HFFc6 (cell line): ENCODE results near the gene RNF175. TPM values are rescaled to one million over a fixed set of nuclear protein-coding genes. Genes with fewer than 3 reads are reported as not detected.

Source experiments
- DNase-seq: peaks from one replicate; pipeline ENCODE4 v3.0.0-alpha.2; 2018
- H3K27ac Mint-ChIP-seq: 2 replicates; pipeline ENCODE4 v1.8.0; 2020; ENCODE audit warnings: mild to moderate bottlenecking, mixed read lengths
- H3K27me3 Mint-ChIP-seq: 2 replicates; pipeline ENCODE4 v1.8.0; 2021; ENCODE audit warnings: mild to moderate bottlenecking, moderate library complexity, mixed read lengths; ENCODE audit not compliant: insufficient read depth
- H3K36me3 Mint-ChIP-seq: 2 replicates; pipeline ENCODE4 v1.8.0; 2021; ENCODE audit warnings: low read depth, mixed read lengths
- H3K4me1 Mint-ChIP-seq: 2 replicates; pipeline ENCODE4 v1.8.0; 2020; ENCODE audit warnings: low read depth, mixed read lengths
- H3K4me3 Mint-ChIP-seq: 2 replicates; pipeline ENCODE4 v1.8.0; 2020; ENCODE audit warnings: mild to moderate bottlenecking, moderate library complexity, mixed read lengths
- H3K9me3 Mint-ChIP-seq: 2 replicates; pipeline ENCODE4 v1.8.0; 2020; ENCODE audit warnings: mild to moderate bottlenecking, mixed read lengths
- total RNA-seq, 6 experiments: library from RNA; stranded (reverse); fragmentation: NEBNext Ultra II Directional; extraction: Animal tissue kit (Norgen Biotek cat#: 25700); gene quantifications; 2 replicates in 1 of 6; 3 replicates in 5 of 6; pipeline ENCODE4 v1.2.3, GENCODE V29; 2021
- TF ChIP-seq, protein P1 (sequence below): fragments of 200-600 bp; sonication (generic); IDR thresholded peaks from 2 replicates; pipeline ENCODE4 v1.5.0; 2021; ENCODE audit warnings: antibody characterized with exemption, mild to moderate bottlenecking

Gene RNF175
- total RNA-seq, 6 experiments from 2014 or later = not detected

DNA sequence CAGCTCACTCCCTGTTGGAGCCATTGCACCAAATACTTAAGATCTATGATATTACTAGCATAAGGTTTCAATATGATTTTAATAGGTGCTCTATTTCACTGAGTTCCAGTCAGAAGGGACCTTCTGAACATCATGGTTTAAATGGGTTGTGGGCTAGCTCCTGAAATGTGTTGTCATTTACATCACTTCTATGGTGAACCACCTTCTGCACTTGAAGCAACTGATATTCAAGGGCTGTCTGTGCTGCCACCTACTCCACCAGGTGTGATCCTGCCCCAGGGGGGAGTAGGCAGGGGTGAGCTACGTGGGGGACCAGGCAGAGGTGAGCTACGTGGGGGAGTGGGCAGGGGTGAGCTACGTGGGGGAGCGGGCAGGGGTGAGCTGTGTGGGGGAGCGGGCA is 35.2 kb downstream of the RNF175 start:
- Mint-ChIP-seq H3K4me3 (no peak overlapping the region), H3K27ac (no peak overlapping the region)

GRCh38 chr4:153722036-153722435 is 37.8 kb downstream of the RNF175 start:
- H3K9me3 Mint-ChIP-seq = no peaks in the 10 kb centered on the region
- TF ChIP-seq, protein P1, sequence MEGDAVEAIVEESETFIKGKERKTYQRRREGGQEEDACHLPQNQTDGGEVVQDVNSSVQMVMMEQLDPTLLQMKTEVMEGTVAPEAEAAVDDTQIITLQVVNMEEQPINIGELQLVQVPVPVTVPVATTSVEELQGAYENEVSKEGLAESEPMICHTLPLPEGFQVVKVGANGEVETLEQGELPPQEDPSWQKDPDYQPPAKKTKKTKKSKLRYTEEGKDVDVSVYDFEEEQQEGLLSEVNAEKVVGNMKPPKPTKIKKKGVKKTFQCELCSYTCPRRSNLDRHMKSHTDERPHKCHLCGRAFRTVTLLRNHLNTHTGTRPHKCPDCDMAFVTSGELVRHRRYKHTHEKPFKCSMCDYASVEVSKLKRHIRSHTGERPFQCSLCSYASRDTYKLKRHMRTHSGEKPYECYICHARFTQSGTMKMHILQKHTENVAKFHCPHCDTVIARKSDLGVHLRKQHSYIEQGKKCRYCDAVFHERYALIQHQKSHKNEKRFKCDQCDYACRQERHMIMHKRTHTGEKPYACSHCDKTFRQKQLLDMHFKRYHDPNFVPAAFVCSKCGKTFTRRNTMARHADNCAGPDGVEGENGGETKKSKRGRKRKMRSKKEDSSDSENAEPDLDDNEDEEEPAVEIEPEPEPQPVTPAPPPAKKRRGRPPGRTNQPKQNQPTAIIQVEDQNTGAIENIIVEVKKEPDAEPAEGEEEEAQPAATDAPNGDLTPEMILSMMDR = no peak
- DNase-seq = no peak
- H3K4me3 Mint-ChIP-seq = no peak overlapping the region
- peaks cover 4% of the 10 kb centered on the region; the same call in 1 of the 2 replicates for H3K27me3 Mint-ChIP-seq
- H3K27ac Mint-ChIP-seq = no peak overlapping the region
- no peaks in the 10 kb centered on the region for H3K4me1 Mint-ChIP-seq
- H3K36me3 Mint-ChIP-seq = no peaks in the 10 kb centered on the region

More for the DNA sequence above, 35.2 kb downstream of the RNF175 start:
- H3K9me3 Mint-ChIP-seq = no peaks in the 10 kb centered on the region
- TF ChIP-seq, protein P1 = no peak
- H3K27me3 Mint-ChIP-seq = peaks cover 15% of the 10 kb centered on the region; the same call in 1 of the 2 replicates
- H3K4me1 Mint-ChIP-seq = no peaks in the 10 kb centered on the region
- no peak for DNase-seq
- H3K36me3 Mint-ChIP-seq = no peaks in the 10 kb centered on the region

GRCh38 chr4:153713866-153714646 is 45.8 kb downstream of the RNF175 start:
- DNase-seq = no peak

GRCh38 chr4:153710681-153711080 is 49.1 kb downstream of the RNF175 start:
- H3K4me3 Mint-ChIP-seq = no peak overlapping the region

More at GRCh38 chr4:153713866-153714646, 45.8 kb downstream of the RNF175 start:
- no peak overlapping the region for H3K27ac Mint-ChIP-seq
- peaks cover 5% of the 10 kb centered on the region; the same call in 1 of the 2 replicates for H3K27me3 Mint-ChIP-seq
- no peak overlapping the region for H3K4me3 Mint-ChIP-seq
- TF ChIP-seq, protein P1 = no peak
- H3K36me3 Mint-ChIP-seq = no peaks in the 10 kb centered on the region
- no peaks in the 10 kb centered on the region for H3K4me1 Mint-ChIP-seq
- no peaks in the 10 kb centered on the region for H3K9me3 Mint-ChIP-seq

DNA sequence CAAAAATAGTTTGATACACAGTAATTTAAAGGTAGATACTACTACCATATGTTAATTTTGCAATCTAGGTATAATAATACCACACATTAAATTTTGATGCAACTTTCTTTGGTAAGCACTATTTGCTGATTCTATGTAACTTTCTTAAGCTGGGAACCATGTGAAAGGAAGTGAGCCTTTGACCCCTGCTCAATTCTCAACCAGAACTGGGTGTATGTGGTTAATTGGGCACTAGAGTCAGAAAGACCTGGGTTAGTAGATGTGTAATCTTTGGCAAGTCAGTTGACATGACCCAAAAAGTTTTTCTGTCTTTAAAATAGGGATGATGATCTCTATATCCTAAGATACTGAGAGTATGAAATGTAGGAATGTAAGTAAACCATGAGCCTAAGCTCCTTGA is 53.3 kb downstream of the RNF175 start:
- no peak overlapping the region for H3K27ac Mint-ChIP-seq
- no peaks in the 10 kb centered on the region for H3K4me1 Mint-ChIP-seq
- TF ChIP-seq, protein P1 = no peak
- no peaks in the 10 kb centered on the region for H3K9me3 Mint-ChIP-seq
- DNase-seq = no peak
- no peak overlapping the region for H3K4me3 Mint-ChIP-seq
- H3K27me3 Mint-ChIP-seq = peaks cover 7% of the 10 kb centered on the region
- H3K36me3 Mint-ChIP-seq = no peaks in the 10 kb centered on the region

More at GRCh38 chr4:153710681-153711080, 49.1 kb downstream of the RNF175 start:
- no peak for DNase-seq
- H3K4me1 Mint-ChIP-seq = no peaks in the 10 kb centered on the region
- H3K27me3 Mint-ChIP-seq = peaks cover 10% of the 10 kb centered on the region; the same call in 1 of the 2 replicates
- TF ChIP-seq, protein P1 = no peak
- no peak overlapping the region for H3K27ac Mint-ChIP-seq
- no peaks in the 10 kb centered on the region for H3K36me3 Mint-ChIP-seq
- no peaks in the 10 kb centered on the region for H3K9me3 Mint-ChIP-seq
